ENCODE results near the gene STX1A.

DNA sequence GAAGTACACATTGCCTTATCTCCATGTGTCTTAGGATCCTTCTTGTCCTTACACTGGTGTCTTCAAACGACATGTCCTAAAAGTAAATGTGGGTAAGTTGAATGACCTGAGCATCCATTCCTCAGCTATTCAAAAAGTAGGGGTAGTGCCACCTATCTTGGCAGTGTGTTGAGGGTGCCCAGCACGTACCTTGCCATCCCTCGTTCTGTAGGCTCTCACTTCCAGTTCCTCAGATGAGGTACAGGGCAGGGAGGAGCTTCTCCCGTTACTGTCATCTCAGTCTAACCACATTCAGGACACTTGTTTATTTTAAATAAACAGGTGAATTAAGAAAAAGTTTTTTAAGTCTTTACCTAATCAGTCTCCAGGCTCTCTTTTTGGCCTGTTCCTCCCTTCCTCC is 23.1 kb downstream of the STX1A start:
- TF ChIP-seq, protein P1, sequence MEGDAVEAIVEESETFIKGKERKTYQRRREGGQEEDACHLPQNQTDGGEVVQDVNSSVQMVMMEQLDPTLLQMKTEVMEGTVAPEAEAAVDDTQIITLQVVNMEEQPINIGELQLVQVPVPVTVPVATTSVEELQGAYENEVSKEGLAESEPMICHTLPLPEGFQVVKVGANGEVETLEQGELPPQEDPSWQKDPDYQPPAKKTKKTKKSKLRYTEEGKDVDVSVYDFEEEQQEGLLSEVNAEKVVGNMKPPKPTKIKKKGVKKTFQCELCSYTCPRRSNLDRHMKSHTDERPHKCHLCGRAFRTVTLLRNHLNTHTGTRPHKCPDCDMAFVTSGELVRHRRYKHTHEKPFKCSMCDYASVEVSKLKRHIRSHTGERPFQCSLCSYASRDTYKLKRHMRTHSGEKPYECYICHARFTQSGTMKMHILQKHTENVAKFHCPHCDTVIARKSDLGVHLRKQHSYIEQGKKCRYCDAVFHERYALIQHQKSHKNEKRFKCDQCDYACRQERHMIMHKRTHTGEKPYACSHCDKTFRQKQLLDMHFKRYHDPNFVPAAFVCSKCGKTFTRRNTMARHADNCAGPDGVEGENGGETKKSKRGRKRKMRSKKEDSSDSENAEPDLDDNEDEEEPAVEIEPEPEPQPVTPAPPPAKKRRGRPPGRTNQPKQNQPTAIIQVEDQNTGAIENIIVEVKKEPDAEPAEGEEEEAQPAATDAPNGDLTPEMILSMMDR (IDR thresholded peaks at IDR 0.05; ENCODE audit: low read length): no peak
- no peak for TF ChIP-seq EZH2 (IDR thresholded peaks at IDR 0.05; ENCODE audit: borderline replicate concordance, low read length)

All from OCI-LY1 (cell line).